C4-2B (cell line): ENCODE results near the gene ATXN1.

Experiments
- CTCF ChIP-seq: fragments of 450-650 bp; conservative IDR thresholded peaks from 2 replicates; pipeline ENCODE4 v1.5.1; 2017; ENCODE audit warnings: mild to moderate bottlenecking
- ZFX ChIP-seq: fragments of 450-650 bp; IDR thresholded peaks from 2 replicates; pipeline ENCODE4 v1.6.1; 2017

GRCh38 chr6:16723402-16723801, 37.9 kb downstream of the ATXN1 start:
- no peak for TF ChIP-seq CTCF
- TF ChIP-seq ZFX = no peak
